ENCODE data around the gene PLCD3.

PLCD3 gene

GRCh38 chr17:45117334-45117733 is 15.0 kb downstream of the PLCD3 start:
- no peak for DNase-seq (ENCODE audit: low spot score)

GRCh38 chr17:45116434-45117016 is 15.8 kb downstream of the PLCD3 start:
- no peak for DNase-seq (ENCODE audit: low spot score)

- DNase-seq (ENCODE audit: low spot score), result no peak
These were observed 16.4 kb downstream of the PLCD3 start for GRCh38 chr17:45115871-45116270.

- DNase-seq (ENCODE audit: low spot score), result no peak
These were observed 17.2 kb downstream of the PLCD3 start for GRCh38 chr17:45115015-45115625.

- DNase-seq (ENCODE audit: low spot score), result no peak
These were observed 18.0 kb downstream of the PLCD3 start for GRCh38 chr17:45114117-45114932.

- no peak for DNase-seq (ENCODE audit: low spot score)
These were observed 18.9 kb downstream of the PLCD3 start for GRCh38 chr17:45113424-45113754.

GRCh38 chr17:45112559-45113423 is 19.5 kb downstream of the PLCD3 start:
- no peak for DNase-seq (ENCODE audit: low spot score)

GRCh38 chr17:45111850-45112249 is 20.5 kb downstream of the PLCD3 start:
- DNase-seq (ENCODE audit: low spot score), result no peak

- peak; percentile 62 for DNase-seq (ENCODE audit: low spot score)
These were observed 21.4 kb downstream of the PLCD3 start for GRCh38 chr17:45110676-45111611.

- DNase-seq (ENCODE audit: low spot score), result no peak
These were observed 23.5 kb downstream of the PLCD3 start for GRCh38 chr17:45108595-45109521.

GRCh38 chr17:45108051-45108450 is 24.3 kb downstream of the PLCD3 start:
- DNase-seq (ENCODE audit: low spot score), result no peak

- DNase-seq (ENCODE audit: low spot score), result no peak
These were observed 24.9 kb downstream of the PLCD3 start for GRCh38 chr17:45107293-45108010.

- no peak for DNase-seq (ENCODE audit: low spot score)
These were observed 25.7 kb downstream of the PLCD3 start for GRCh38 chr17:45106582-45106981.

GRCh38 chr17:45106096-45106495 is 26.2 kb downstream of the PLCD3 start:
- DNase-seq (ENCODE audit: low spot score), result no peak

GRCh38 chr17:45104907-45105624 is 27.2 kb downstream of the PLCD3 start:
- DNase-seq (ENCODE audit: low spot score), result no peak

- DNase-seq (ENCODE audit: low spot score), result no peak
These were observed 27.8 kb downstream of the PLCD3 start for GRCh38 chr17:45104497-45104896.

- no peak for DNase-seq (ENCODE audit: low spot score)
These were observed 28.3 kb downstream of the PLCD3 start for GRCh38 chr17:45104029-45104428.

GRCh38 chr17:45103269-45103795 is 29.0 kb downstream of the PLCD3 start:
- DNase-seq (ENCODE audit: low spot score), result no peak

- DNase-seq (ENCODE audit: low spot score), result no peak
These were observed 29.5 kb downstream of the PLCD3 start for GRCh38 chr17:45102856-45103255.

Measured in globus pallidus (tissue), 1 donor.